Measurements from ENCODE around the gene NTNG1. TPM values are rescaled to one million over a fixed set of nuclear protein-coding genes. Genes with fewer than 3 reads are reported as not detected.

Gene NTNG1
- total RNA-seq, 2 donors from 2014 or later, result not detected

GRCh38 chr1:107531065-107531908 lies 390.4 kb downstream of the NTNG1 start:
- DNase-seq (ENCODE audit: low spot score) (no peak), ATAC-seq (no peak)
- no peak overlapping the region for H3K4me3 Mint-ChIP-seq
- H3K36me3 Mint-ChIP-seq, result no peaks in the 10 kb centered on the region
- H3K9me3 Mint-ChIP-seq, result no peaks in the 10 kb centered on the region
- no peak overlapping the region for H3K27ac Mint-ChIP-seq
- H3K27me3 Mint-ChIP-seq, result peaks cover 15 to 45% of the 10 kb centered on the region in 2 donors
- H3K4me1 Mint-ChIP-seq (ENCODE audit: low read depth in 2 of 2), result no peaks in the 10 kb centered on the region

GRCh38 chr1:107532318-107532717 lies 391.5 kb downstream of the NTNG1 start:
- H3K4me1 Mint-ChIP-seq (ENCODE audit: low read depth in 2 of 2), result no peaks in the 10 kb centered on the region
- H3K9me3 Mint-ChIP-seq, result no peaks in the 10 kb centered on the region
- no peak overlapping the region for H3K27ac Mint-ChIP-seq
- no peak for ATAC-seq
- no peaks in the 10 kb centered on the region for H3K36me3 Mint-ChIP-seq
- peaks cover 15 to 51% of the 10 kb centered on the region in 2 donors for H3K27me3 Mint-ChIP-seq
- no peak for DNase-seq (ENCODE audit: low spot score)
- no peak overlapping the region for H3K4me3 Mint-ChIP-seq

Other genes with a start within 250 kb of the NTNG1 start
- gene PRMT6, start 84.4 kb upstream of the NTNG1 start, total RNA-seq, result 10 to 100 TPM; 12.9 to 18.0 TPM